NCI-H526 (cell line): Measurements from ENCODE around the gene NSD2.
"Not testable (repeated sequence)": the region's sequence is repeated elsewhere in the genome, so short reads cannot be mapped to it uniquely, and the experiment has no call there.

Source experiments
- DNase-seq, 2 experiments: peaks; one replicate each; lab custom pipeline; 2025; lab: John Stamatoyannopoulos, UW

Gene NSD2

DNA sequence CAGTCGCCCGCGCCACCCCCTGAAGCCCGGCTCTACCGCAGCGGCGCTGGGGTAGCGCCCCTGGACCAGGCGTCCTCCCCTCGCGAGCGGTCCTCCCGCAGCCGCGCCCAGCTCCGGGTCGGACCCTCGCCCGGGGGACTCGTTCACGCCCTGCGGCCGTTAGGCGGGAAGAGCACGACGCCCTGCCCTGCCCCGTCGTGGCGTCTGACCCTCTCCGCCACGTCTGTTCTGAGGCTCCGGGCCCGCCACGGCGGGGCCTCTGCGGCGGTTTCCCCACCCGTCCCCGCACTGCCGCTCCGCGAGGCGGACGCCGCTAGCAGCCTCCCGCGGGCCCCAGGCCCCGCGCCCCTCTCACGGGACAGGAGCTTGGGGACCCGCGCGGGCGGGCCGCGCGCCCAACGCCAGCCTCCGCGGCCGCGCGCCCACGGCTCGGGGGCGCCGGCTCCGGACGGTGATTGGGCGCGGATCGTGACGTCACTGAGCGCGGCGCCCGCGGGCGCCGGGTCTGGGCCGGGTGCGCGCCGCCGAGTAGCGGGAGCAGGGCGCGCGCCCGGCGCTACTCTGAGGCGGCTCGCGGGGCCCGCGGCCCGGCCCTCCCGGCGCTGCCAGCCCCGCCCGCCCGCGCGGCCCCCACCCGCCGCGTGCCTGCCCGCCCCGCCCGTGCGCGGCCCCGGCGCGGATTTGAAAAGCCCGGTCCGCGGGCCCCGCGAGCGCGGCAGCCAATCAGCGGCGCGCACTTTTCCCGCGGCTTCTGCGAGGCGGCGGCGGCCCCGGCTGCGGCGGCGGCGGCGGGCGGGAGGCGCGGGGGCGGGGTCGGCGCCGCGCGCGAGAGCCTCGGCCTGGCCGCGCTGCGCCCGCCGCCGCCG is at the start of gene NSD2:
Gene NSD2, plus strand, starts transcription at position 816 of the 866 bp plus-strand sequence. CDS start 29,262 bp downstream, outside the sequence.
- peak in 1 of 2 experiments; percentile 95 for DNase-seq

DNA sequence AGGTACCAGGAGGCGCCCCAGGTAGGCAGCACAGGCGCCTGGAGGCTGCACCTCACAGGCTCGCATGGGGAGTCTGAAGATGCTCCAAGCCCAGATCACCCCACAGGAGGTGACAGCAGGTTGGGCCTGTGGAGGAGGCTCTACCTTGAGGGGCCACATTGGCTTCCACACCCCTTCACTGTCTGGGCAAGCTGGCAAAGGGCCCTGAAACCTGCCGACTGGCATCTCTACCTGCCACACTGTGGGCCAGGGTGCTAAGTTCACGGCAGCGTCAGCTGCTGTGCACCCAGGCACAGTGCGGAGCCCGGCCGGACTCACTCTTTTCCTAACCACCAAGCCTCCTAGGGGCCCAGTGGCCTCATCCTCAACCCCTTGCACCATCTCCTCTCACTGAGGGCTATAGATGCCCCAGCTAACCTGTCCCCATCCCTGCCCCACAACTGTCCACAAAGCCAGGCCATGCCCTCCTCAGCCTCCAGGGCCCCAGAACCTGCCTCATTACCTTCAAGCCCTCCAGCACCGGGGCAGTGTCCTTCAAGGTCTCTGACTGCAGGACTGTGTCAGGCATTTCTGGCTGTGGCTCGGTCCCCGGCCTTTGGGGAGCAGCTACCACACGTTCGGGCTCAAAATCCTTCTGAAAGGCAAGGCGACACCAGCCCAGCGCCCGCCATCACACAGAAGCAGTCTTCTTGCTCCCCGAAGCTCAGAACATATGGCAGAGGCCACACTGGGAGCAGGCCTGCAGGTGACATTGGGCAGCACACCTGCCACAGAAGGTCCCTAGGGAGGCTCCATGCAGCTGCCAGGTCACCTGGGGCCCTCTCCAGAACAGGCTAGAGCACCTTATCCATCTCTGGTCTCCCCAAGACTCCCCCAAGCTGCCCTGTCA is 49.3 kb upstream of the NSD2 start:
- DNase-seq, result no peak

DNA sequence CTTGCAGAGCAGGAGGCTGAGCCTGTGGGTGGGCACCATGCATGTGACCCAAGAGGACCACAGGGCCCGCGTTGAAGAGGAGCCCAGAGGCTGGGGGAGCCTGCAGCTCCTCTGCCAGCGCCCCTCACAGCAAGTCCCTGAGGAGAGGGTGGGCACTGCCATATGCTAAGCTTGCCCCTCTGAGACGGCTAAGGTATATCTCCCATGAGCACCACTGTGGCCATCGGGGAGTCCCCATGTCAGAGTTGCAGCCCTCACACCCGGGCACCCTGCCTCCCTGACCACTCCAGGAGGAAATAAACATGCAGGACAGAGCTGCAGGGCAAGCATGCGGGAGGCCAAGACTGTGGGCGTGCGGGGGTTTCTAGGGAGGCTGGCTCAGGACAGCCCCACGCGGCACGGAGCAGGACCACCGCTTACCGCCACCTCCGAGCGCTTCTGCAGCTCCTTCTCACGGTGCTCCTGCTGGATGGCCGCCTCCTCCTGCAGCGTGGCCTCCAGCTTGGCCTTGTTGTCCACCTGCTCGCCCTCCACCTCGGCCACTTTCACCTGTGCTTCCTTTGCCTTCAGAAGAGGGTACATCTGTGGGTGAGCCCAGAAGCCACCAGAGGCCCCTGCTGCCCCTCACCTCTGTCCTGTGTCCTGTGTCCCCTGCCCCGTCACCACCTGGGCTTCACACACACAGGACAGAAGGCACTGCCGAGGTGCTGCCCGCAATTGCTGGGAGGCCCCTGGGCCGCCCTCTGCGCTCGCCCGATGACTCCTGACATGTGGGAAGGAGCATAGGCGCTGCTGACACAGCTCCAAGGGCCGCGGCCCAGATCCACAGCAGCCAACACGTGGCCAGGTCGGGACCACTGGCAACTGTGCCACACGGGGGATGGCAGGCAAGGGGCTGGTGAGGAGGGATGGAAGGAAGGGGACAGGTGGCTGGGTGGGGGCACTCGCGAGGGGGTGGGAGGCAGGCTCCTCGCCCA is 48.3 kb upstream of the NSD2 start:
- no peak for DNase-seq

DNA sequence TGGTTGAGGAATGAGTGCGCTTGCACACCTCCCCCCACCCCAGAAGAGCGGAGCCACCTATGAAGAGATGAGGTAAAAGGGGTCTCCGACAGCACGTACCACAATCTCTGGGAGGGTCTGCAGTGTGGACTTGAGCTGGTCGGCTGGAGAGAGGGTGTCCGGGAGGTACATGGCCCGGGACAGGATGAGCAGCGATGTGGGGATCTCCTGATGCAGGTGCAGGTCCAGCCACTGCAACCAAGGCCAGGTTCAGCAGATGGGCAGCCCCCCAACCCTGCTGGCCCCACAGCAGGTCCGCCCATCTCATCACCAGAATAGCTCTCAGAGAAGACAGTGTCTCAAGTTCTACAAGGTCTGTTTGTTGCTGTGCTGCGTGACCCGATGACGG is 47.7 kb upstream of the NSD2 start:
- no peak for DNase-seq

DNA sequence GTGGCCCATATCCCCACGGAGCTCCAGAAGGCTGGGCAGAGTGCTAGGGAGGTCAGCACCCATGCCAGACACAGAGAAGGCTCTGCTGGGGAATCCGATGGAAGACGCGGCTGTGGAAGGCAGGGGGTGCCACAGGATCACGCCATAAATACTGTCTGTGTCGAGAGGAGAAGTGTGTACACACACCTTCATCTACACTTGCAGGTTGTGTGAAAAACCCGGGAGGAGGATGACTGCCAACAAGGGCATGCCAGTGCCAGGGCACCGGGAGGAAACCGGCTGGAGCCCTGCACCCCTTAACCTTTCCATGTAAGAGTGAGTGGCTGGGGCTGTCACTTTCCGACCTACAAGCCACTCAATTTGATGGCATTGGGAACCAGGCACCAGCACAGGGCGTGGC is 46.4 kb upstream of the NSD2 start:
- DNase-seq, result no peak

DNA sequence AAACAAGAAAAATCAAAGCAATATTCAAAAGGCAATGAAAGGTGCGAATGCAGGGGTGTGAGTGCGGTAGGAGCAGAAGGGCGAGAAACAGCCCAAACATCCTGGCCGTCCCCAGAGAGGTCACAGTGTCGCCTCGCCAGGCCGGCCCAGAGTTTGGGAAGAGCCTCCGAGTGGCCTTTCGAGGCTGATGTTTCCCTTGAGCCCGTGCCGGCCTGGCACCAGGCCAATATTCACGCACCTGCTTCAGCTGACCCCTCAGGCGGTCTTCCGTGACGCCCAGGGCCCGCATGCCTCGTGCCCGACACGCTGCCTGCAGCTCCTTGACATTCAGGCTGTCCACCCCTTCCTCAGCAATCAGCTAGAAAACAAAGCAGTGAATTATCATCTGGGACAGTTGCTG is 45.9 kb upstream of the NSD2 start:
- DNase-seq, result no peak

DNA sequence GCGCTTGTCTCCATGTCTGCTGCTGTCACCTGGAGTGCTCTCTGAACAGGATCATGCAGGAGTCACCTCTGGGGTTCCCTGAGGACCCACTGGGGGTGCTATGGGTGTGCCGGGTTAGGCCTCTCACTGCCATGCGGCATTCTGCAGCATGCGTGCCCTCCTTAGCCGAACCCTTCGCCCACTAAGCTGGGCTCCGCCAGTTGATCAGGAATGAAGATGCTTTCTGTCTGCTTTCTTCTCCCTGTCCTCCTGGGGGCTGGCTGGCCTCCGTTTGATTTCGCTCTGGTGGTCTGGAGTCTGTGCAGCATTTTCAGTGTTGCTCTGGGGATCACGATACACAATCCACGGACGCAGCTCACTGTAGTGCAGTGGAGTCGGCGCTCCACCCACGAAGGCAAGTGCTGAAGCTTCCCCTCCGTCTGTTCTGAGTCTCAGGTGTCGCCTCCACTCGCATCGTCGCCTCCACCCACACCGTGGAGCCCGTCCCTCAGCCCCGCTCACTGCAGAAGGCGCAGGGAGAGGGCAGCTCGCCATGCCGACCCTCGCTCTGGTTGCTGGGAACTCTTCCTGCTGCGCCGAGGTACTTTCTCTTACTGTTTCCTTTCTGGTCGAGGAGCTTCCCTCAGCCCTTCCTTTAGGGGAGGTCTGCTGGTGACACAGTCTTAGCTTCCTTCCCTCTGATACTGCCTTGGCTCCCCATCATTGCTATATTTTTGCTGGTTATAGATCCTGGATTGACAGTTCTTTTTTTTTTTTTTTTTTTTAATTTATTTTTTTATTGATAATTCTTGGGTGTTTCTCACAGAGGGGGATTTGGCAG is 44.5 kb upstream of the NSD2 start:
- no peak for DNase-seq

DNA sequence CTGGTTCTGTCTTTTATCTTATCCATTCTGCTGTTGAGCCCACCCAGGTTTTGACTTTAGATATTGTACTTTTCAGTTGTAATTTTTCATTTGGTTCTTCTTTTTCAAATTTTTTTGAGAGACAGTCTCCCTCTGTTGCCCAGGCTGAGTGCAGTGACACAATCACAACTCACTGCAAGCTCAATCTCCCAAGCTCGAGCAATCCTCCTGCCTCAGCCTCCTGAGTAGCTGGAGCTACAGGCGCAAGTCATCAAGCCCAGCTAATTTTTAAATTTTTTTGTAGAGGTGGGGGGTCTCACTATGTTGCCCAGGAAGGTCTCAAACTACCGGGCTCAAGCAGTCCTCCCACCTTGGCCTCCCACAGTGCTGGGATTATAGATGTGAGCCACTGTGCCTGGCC is 41.0 kb upstream of the NSD2 start:
- DNase-seq, result no peak

DNA sequence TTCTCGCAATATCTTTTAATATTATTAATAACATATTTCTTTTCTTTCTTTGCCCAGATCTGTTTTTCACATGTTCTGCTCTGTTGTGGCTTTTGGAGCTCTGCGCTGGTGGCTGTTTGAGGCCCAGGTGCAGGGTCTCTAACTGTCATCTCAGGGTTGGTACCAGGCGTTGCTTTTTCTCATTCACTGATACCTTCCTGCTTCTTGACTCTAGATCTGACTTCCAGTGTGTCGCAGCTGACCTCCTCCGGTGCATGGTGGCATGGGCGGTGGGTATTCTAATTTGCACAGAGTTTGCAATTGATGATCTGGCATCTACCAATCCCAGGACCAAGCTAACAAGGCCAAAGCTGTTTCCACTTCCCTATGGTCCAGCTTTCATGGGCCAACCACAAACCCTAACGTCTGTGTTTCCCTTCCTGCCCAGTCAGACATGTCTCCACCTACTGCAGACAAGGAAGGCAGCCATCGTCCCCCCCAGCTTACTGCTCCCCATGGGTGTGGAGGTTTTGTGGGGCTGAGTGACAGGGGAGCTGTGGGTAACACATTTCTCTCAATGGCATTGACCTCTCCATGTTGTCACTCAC is 40.5 kb upstream of the NSD2 start:
- DNase-seq, result no peak

DNA sequence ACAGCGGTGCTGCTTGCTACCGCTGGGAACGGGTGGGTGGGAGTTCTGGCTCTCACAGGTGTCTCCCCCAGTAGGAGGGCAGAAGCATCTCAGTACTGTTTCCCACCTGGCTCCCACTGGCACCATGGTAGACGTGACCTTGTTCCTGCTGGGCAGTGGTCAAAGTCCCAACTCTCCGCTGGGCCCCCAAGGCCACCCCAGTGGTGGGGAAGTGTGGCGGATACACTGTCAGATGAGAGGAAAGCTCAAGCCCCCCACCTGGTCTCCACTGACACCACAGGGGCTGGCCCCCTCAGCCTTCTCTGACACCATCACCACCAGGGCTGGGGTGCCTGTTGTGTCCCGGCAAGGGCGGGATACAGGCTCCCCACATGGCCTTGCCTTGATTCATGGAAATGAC is 39.9 kb upstream of the NSD2 start:
- DNase-seq, result no peak

DNA sequence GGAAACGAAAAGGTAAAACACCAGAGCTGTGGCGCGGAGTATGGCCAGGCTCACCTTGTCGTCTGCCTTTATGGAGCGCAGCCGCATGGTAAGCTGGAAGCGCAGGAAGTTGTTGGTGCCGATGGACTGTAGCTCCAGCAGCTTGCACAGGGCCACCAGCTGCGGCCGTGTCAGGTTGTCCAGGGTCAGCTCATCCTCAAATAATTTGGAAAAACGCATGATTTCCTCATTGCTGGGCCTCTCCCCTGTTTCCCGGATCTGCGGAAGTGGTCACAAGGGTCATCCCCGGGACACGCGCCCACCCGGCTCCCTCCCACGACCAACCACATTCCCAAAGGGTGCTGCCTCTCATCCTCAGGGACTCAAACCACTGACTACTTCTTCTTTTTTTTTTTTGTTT is 38.5 kb upstream of the NSD2 start:
- DNase-seq, result no peak

DNA sequence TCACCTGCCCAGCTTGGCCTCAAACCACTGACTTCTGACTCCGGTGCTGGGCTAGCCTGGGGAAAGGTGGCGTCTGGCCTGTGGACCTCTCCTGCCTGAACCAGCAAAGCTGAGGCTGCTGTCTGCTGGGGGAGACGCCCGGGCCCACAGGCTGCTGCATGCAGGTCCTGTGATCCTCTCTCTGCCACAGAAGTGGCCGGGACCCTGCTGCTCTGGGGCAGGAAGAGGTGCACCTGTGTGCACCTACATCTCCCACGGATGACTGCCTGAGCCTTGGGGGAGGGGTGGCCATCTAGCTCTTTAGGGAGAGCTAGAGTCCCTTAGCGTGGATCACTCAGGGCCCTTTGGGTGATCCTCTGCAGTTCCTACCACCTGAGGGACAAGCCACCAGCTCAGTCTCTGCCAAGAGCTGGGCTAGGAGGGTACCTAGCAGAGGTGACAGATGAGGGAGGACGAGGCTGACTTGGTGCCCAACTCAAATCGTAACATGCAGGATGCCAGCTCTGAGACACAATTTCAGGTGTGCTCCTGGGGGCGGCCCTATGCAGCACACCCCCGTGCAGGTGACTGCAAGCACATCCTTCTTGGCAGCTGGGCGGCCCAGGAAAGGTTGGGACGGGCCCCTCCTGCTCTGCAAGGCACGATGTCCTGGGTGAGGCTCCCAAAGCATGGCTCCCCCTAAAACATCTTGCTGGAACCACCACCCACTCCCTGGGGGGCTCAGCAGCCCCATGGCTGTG is 37.7 kb upstream of the NSD2 start:
- no peak for DNase-seq

DNA sequence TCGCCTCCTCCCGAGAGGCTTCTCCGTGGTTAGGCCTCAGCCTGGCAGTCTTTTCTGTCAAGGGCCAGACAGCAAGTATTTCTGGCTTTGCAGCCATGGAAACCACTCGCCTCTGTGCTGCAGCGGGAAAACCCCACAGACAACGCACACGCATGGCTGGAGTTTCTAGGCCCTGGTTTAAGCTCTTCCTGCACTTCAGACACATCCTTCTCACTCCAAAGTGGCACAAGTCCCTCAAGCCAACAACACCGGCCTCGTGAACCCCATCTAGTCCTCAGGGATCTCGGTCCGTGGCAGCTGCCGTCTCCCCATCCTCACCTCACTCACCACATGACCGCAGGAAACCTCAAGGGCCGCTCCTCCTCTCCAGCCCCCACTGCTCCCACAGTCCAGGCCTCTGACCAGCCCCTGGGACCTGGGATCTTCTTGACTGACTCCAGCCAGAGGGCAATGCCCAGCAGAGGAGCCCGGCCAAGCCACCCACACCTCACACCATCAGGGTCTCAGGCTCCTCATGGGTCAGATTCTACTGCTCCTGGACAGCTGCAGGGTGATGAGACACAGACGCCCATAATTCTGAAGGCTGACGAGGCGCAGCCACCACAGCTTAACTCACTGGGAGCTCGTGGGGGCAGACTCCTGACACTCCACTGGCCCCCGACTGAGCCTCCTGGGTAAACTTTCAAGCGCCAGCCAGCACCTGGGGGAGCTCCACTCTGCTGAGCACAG is 37.0 kb upstream of the NSD2 start:
- DNase-seq, result no peak

DNA sequence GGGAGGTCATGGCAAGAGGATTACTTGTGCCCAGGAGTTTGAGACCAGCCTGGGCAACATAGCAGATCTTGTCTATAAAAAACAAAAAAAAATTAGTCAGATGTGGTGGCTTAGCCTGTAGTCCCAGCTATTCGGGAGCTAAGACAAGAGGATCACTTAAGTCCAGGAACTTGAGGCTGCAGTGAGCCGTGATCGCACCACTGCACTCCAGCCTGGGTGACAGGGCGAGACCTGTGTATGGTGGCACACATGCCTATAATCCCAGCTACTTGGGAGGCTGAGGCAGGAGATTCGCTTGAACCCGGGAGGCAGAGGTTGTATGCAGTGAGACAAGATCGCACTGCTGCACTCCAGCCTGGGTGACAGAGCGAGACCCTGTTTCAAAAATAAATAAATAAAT is 35.4 kb upstream of the NSD2 start:
- DNase-seq, result not testable (repeated sequence)

DNA sequence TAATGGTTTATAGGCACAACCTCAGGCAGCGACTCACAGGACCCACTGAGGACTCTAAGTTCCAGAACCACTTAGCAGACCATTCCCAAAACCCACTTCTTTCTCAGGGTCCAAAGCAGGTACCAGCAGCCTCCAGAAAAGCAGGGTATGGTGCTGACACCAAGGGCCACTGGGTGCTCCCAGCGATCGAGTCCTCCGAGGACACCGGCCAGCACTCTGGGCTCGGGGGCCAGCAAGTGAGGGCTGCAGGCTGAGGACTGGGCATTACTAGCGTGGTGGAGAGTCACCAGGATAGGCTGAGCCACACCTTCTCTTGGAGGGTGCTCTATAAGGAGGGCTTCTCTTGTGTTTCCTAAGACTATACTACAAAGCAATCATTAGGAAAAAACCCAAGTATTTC is 34.5 kb upstream of the NSD2 start:
- DNase-seq, result no peak

DNA sequence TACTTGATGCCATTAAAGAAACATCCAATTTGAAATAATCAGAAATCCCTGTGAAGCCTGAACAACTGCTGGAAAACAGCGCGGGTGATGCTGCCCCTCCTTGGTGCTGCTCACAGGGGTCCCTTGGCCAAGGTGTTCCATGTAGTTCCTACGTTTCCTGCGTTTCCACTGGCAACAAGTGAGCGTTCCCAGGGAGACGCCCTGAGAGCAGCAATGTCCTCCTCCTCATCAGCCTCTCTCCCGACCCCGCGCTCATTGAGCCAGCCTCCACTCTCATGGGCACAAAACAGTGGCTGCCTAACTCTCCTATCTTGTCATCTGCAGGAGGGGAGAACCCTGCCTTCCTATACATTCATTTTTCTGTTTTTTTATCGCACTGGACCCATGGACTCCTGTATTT is 34.1 kb upstream of the NSD2 start:
- no peak for DNase-seq

DNA sequence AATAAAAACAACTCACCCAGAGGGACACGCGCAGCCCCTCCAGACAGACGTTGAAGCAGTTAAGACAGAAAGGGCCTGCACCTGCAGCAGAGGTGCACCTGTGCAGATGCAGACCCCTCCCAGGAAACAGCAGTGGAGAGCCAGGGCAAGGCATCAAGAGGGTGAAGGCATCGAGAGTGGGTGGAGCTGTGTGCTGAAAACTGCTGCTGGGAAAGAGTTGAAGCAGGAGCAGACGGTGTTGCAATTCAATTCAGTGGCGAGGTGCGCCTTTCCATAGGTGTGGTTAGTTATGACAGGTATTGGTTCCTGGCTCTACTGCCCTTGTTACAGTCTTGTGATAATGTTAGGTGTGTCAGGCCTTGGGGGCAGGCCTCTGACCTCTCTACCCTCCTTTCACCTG is 31.9 kb upstream of the NSD2 start:
- DNase-seq, result no peak

DNA sequence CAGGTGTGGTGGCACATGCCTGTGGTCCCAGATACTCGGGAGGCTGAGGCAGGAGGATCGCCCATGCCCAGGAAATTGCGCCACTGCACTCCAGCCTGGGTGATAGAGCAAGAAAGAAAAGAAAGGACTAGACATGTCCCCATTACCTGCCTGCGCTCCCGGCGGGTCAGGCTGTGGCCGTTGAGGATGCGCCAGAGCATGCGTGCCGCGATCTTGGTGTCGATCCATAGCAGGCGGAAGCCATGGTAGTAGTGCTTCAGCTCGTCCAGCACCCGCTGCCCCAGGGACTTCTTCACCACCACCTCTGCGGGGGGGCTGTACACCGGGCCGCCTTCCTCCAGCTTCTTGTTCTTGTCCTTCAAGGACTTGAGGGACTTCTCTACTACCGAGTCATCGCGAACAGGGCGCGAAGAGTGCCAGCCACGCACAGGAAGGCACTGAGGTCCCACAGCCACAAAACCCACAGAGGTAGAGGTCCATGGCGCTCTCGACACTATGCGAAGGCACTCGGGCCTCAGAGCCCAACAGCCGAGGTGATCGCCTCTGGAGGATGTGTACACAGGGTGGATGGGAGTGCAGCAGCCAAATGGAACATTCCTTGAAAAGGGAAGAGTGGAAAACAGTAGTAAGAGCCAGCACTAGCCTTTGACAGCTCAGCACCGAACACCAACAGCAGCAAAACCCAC is 29.8 kb upstream of the NSD2 start:
- no peak for DNase-seq

DNA sequence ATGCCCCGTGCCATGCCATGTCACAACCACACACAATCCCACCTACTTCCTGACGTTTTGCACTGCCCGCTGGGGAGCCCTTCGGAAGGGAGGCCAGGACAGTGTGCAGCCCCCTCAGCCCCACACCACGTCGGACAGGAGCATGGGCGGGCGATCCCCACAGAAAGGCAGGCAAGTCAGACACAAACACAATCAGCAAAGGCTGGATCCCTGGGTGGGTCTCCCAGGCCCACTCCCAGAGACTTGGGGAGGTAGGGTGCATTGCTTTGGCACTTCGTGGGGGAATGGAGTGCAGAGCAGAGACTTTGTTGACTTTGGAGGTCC is 29.3 kb upstream of the NSD2 start:
- no peak for DNase-seq
